ENCODE data around the gene RBP5. TPM values are rescaled to one million over a fixed set of nuclear protein-coding genes. Genes with fewer than 3 reads are reported as not detected.

The RBP5 gene
- total and polyA plus RNA-seq, 9 of the 15 experiments (the other 6 are each of a cell fraction or from before 2014, with no cell fraction given) = 8.6 to 22.5 (median 11.4) TPM

- TF ChIP-seq ELK1 (CRISPR knock-in tag; IDR thresholded peaks at IDR 0.05) (no peak), SMC3 (conservative IDR thresholded peaks at IDR 0.05; ENCODE audit: insufficient read depth, low read depth, low read length) (peak; percentile 55), RAD21 (CRISPR knock-in tag; conservative IDR thresholded peaks at IDR 0.05 in 1 of 2, IDR thresholded peaks at IDR 0.05 in 1 of 2) (peak; percentile 31 to 55), XRCC5 (IDR thresholded peaks at IDR 0.05; ENCODE audit: low read depth, low read length) (peak; percentile 39; the same call in 1 of the 2 replicates), CHCHD3 (CRISPR knock-in tag; IDR thresholded peaks at IDR 0.05) (no peak), NONO (IDR thresholded peaks at IDR 0.05; ENCODE audit: low read depth in 2 of 2, low read length in 1 of 2) (no peak), ARHGAP35 (IDR thresholded peaks at IDR 0.05; ENCODE audit: partially characterized antibody) (no peak), COPS2 (conservative IDR thresholded peaks at IDR 0.05) (no peak), ZC3H11A (IDR thresholded peaks at IDR 0.05; ENCODE audit: low read depth, low read length) (no peak)
- TF ChIP-seq, protein P1, sequence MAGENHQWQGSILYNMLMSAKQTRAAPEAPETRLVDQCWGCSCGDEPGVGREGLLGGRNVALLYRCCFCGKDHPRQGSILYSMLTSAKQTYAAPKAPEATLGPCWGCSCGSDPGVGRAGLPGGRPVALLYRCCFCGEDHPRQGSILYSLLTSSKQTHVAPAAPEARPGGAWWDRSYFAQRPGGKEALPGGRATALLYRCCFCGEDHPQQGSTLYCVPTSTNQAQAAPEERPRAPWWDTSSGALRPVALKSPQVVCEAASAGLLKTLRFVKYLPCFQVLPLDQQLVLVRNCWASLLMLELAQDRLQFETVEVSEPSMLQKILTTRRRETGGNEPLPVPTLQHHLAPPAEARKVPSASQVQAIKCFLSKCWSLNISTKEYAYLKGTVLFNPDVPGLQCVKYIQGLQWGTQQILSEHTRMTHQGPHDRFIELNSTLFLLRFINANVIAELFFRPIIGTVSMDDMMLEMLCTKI (IDR thresholded peaks at IDR 0.05; ENCODE audit: partially characterized antibody) = no peak
Measured at GRCh38 chr12:7142056-7142644, 13.5 kb upstream of the RBP5 start (continued).
